Dendritic cell treated with granulocyte-macrophage colony-stimulating factor and Interleukin-4, amounts not matched to agents 40 ng/mL and 50 ng/mL, for 4 days (primary cell): ENCODE measurements around the gene CHGA.

Source experiments
- H3K27ac Mint-ChIP-seq: one replicate; pipeline ENCODE4 v1.8.0; 2022; ENCODE audit warnings: mild to moderate bottlenecking, mixed read lengths
- H3K27me3 Mint-ChIP-seq: one replicate; pipeline ENCODE4 v1.8.0; 2022; ENCODE audit warnings: mild to moderate bottlenecking, mixed read lengths
- H3K36me3 Mint-ChIP-seq: one replicate; pipeline ENCODE4 v1.8.0; 2022; ENCODE audit warnings: low read depth, mixed read lengths
- H3K4me1 Mint-ChIP-seq: one replicate; pipeline ENCODE4 v1.8.0; 2022; ENCODE audit warnings: low read depth, mixed read lengths
- H3K4me3 Mint-ChIP-seq: one replicate; pipeline ENCODE4 v1.8.0; 2022; ENCODE audit warnings: mild to moderate bottlenecking, moderate library complexity, mixed read lengths
- H3K9me3 Mint-ChIP-seq: one replicate; pipeline ENCODE4 v1.8.0; 2022; ENCODE audit warnings: mixed read lengths
- intact Hi-C: fragments of 100-400 bp; cut with micrococcal nuclease; formaldehyde crosslinking; loops from one replicate; pipeline ENCODE4 v1.15.0; 2022

CHGA gene

DNA sequence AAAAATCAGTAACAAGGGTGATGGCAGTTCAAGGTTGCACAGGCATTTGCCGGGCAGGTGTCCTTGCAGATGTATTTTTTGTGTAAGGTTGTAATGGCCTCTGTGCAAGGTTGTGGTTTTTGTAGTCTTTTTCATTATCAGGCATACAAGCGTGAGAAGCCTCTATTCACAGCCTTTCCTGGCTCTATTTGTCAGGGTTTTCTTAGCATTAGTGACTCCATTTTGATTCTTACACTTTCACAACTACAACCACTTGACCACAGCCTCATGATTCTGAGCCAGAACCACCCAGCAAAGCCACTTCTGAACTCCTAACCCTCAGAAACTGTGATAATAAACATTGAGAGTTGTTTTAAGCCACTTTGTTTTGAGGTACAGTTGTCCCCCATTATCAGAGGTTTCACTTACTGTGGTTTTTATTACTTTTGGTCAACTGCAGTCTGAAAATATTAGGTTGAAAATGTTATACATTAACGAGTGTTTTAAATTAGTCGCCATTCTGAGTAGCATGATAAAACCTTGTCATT, 27.5 kb upstream of the CHGA start:
- Mint-ChIP-seq H3K4me1 (no peaks in the 10 kb centered on the region), H3K27ac (no peak overlapping the region), H3K4me3 (no peak overlapping the region), H3K36me3 (no peaks in the 10 kb centered on the region), H3K27me3 (peaks cover 28% of the 10 kb centered on the region), H3K9me3 (peaks cover 25% of the 10 kb centered on the region)
- intact Hi-C loops: no loop called here

DNA sequence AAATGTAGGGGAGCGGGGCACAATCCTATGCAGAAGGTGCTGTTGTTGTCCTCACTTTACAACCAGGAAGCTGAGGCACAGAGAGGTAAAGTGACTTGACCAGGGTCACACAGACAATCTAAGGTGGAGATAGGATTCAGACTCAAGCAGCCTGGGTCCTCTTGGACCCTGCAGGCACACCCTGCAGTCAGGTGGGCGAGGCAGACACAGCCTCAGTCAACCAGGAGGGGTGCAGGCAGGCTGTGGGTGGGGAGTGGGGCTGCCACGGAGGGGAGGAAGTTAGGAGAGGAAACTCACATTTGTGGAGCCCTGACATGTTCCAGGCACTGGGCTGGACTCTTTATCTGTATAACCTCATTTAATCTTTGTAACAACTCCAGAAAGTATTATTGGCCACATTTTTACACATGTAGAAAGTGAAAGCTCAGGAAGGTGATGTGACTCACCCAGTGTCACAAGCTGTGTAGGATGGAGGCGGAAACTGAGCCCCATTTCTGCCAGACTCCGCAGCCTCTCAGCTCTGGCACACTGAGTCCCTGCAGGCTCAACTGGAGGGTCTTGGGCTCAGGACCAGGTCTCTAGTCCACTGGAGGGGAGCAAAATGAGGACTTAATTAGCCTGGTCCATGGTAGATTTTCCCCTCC, 24.9 kb upstream of the CHGA start:
- intact Hi-C loops: no loop called here
- H3K27ac Mint-ChIP-seq: no peak overlapping the region
- H3K4me3 Mint-ChIP-seq: no peak overlapping the region
- H3K9me3 Mint-ChIP-seq: peaks cover 17% of the 10 kb centered on the region
- H3K4me1 Mint-ChIP-seq: no peaks in the 10 kb centered on the region
- H3K27me3 Mint-ChIP-seq: peaks cover 44% of the 10 kb centered on the region
- H3K36me3 Mint-ChIP-seq: no peaks in the 10 kb centered on the region

DNA sequence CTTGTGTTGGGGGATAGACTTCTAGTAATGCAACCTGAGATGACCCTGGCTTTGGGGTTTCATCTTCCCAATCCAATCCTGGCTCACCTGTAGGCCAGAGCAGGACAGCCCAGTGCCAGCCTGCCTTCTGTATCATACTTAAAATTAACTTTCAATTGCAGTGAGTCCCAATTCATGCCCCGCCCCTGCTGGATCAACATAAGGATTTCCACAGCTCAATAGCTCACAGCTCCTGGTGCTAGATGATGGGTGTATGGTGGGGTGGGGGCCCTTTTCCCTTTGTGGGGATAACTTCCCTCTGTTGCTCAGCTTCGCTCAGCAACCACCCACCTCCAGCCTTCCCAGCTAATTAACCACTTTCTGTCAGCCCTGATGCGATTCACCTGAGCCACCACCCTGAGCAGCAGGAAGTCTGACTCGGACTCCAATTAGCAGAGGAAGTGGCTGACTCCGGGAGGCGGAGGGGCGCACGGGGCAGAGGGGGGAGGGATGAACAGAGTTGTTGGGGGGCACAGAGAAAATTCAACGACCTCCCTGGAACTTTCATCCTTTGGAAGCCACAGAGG, 24.3 kb upstream of the CHGA start:
- intact Hi-C loops: no loop called here
- H3K27me3 Mint-ChIP-seq: peaks cover 50% of the 10 kb centered on the region
- no peaks in the 10 kb centered on the region for H3K36me3 Mint-ChIP-seq
- H3K4me1 Mint-ChIP-seq: no peaks in the 10 kb centered on the region
- H3K9me3 Mint-ChIP-seq: peaks cover 12% of the 10 kb centered on the region
- no peak overlapping the region for H3K4me3 Mint-ChIP-seq
- no peak overlapping the region for H3K27ac Mint-ChIP-seq

DNA sequence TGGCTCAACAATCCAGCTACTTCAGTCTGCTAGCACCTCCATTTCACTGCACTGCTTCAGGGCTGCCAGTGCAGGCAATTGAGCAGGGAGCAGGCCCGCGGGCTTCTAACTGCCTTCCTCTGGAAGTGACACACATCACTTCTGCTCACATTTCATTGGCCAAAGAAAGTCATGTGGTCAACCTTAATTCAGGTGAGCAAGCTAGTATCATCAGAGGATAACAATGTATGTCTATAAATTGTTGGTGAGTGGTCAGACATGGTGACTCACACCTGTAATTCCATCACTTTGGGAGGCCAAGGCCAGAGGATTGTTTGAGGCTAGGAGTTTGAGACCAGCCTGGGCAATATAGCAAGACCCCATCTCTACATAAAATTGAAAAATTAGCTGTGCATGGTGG, 22.3 kb upstream of the CHGA start:
- Mint-ChIP-seq H3K27me3 (peaks cover 52% of the 10 kb centered on the region), H3K9me3 (no peaks in the 10 kb centered on the region), H3K27ac (no peak overlapping the region), H3K4me1 (no peaks in the 10 kb centered on the region), H3K4me3 (no peak overlapping the region), H3K36me3 (no peaks in the 10 kb centered on the region)
- intact Hi-C loops: no loop called here

DNA sequence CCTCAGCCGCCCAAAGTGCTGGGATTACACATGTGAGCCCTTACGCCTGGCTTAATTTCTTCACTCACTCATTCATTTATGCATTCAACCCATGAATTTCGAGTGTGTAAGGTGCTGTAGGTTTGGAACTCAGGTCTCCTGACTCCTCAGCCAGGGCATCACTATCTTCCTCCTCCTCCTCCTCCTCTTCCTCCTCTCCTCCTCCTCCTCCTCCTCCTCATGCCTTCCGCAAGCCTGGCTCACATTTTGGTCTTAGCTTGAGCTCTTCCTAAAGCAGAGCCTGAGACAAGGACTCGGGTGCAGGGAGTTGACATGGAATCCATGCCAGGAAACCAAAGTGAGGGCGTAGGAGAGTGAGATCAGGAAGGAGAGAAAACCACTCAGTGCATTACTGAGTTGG, 20.8 kb upstream of the CHGA start:
- no peak overlapping the region for H3K4me3 Mint-ChIP-seq
- no peaks in the 10 kb centered on the region for H3K36me3 Mint-ChIP-seq

DNA sequence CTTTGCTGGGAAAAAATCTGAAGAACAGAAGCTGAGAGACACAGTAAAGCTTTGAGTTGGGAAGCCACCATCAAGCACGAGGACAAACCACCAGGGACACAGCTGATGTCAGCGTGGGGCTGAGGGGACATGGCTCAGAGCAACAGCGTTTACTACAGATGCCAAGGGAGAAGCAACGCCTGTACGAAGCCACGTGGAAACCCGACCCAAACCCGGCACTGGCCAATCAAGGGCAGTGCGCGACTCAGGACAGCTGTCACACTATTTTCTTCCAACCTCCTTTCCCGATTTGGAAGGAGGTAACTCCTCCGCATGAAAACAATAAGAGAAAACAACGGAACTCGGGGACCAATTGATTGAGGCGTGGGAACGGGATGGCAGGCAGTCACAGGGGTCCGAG, 20.2 kb upstream of the CHGA start:
- Mint-ChIP-seq H3K9me3 (no peaks in the 10 kb centered on the region), H3K27ac (no peak overlapping the region), H3K36me3 (no peaks in the 10 kb centered on the region), H3K4me1 (no peaks in the 10 kb centered on the region), H3K27me3 (peaks cover 46% of the 10 kb centered on the region), H3K4me3 (no peak overlapping the region)
- intact Hi-C loops: no loop called here

More for the DNA sequence above, 20.8 kb upstream of the CHGA start:
- intact Hi-C loops: no loop called here
- Mint-ChIP-seq H3K4me1 (no peaks in the 10 kb centered on the region), H3K27me3 (peaks cover 52% of the 10 kb centered on the region), H3K27ac (no peak overlapping the region), H3K9me3 (no peaks in the 10 kb centered on the region)

DNA sequence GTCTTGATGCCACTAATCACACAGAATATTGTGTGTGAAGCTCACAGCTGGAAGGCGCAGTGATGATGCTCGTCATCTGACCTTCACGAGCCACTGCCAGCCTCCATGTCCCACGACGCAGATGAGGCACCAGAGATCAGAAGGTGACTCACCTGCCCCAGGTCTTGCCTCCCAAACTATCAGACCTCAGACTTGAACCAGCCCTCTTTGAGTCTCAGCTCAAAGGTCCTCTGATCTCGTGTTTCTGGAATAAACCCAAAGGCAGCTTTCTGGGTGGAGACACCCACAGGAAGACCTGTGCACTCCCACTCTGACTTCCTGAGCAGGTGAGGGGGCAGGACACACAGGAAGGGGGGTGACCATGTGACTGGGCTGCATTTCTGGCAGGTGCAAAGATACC, 19.6 kb upstream of the CHGA start:
- Mint-ChIP-seq H3K36me3 (no peaks in the 10 kb centered on the region), H3K4me1 (no peaks in the 10 kb centered on the region), H3K9me3 (no peaks in the 10 kb centered on the region), H3K27ac (no peak overlapping the region), H3K27me3 (peaks cover 44% of the 10 kb centered on the region), H3K4me3 (no peak overlapping the region)
- intact Hi-C loops: no loop called here

DNA sequence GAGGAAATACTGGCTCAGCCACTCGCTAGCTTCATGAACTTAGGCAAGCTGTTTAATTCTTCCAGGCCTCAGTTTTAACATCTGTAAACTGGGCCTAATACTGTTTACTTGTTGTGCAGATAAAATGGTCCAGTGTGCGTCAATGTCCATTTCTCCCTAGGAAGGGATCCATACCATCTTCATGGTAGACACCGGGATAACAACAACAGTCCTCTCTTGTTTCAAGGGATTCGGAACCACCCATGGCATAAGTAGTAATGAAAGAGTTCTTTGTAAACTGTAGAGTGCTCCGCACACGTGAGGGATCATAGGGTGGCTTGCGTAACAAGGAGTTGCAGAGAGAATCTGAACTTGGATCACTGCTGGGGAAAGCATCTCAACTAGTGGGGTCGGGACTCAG, 17.3 kb upstream of the CHGA start:
- H3K9me3 Mint-ChIP-seq: no peaks in the 10 kb centered on the region
- H3K4me3 Mint-ChIP-seq: no peak overlapping the region
- H3K36me3 Mint-ChIP-seq: no peaks in the 10 kb centered on the region
- intact Hi-C loops: no loop called here
- H3K4me1 Mint-ChIP-seq: no peaks in the 10 kb centered on the region
- no peak overlapping the region for H3K27ac Mint-ChIP-seq
- peaks cover 42% of the 10 kb centered on the region for H3K27me3 Mint-ChIP-seq

DNA sequence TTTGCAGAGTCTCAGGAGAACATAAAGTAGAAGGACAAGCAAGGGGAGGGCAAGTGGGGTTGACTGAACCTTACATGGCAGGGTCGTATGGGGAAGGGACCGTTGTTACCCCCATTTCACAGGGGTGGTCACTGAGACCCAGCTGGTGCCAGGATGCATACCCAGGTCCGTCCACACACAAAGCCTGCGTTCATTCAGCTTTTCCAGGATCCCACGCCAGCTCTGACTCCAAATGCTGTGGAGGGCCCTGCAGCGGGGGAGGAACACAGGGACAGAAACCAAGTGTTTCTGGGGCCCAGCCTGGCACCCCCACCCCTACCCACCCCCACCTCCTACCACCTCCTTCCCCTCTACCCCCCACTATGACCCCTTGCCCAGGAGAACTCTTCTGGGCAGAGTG, 16.5 kb upstream of the CHGA start:
- H3K9me3 Mint-ChIP-seq: no peaks in the 10 kb centered on the region
- H3K4me3 Mint-ChIP-seq: no peak overlapping the region
- H3K27me3 Mint-ChIP-seq: peaks cover 37% of the 10 kb centered on the region
- no peak overlapping the region for H3K27ac Mint-ChIP-seq
- intact Hi-C loops: no loop called here
- no peaks in the 10 kb centered on the region for H3K4me1 Mint-ChIP-seq
- H3K36me3 Mint-ChIP-seq: no peaks in the 10 kb centered on the region

DNA sequence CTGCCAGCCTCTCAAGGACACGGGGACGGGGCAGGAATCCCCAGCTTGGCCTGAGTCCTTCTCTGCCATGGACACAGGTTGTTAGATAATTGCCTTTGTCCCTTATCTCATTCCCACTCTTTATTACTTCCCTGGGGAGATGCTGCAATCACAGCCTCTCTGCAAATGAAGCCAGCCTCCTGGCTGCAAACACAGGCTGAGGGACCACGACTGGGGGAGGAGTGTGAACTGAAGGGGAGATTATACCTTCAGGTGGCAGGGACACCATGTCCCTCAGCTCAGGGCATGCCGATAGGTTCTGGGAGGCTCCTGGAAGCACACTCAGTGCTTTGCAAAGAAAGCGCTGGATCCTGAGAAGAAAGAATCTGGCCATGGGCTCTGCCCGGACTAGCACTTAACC, 16.1 kb upstream of the CHGA start:
- H3K27me3 Mint-ChIP-seq: peaks cover 37% of the 10 kb centered on the region
- no peaks in the 10 kb centered on the region for H3K4me1 Mint-ChIP-seq
- no peaks in the 10 kb centered on the region for H3K9me3 Mint-ChIP-seq
- no peak overlapping the region for H3K4me3 Mint-ChIP-seq
- no peak overlapping the region for H3K27ac Mint-ChIP-seq
- intact Hi-C loops: no loop called here
- H3K36me3 Mint-ChIP-seq: no peaks in the 10 kb centered on the region

DNA sequence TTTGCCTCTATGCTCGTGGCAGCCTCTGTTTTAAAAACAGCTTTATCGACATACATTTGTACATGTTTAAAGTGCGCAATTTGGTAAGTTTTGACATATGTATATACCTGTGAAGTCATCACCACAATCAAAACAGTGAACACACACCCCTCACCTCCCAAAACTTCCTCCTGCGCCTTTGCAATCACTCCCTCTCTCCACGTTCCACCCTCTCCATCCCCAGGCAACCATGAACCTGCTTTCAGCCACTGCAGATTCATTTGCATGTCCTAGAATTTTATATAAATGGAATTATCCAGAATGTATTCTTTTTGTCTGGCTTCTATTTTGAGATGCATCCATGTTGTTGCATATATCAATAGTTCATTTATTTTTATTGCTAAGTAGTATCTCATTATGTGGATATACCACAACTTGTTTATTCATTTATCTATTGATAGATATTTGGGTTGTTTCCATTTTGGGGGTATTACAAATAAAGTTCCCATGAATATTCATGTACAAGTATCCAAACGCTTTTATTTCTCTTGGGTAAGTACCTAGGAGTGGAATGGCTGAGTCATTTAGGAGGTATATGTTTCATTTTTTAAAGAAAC, 15.5 kb upstream of the CHGA start:
- Mint-ChIP-seq H3K4me3 (no peak overlapping the region), H3K27me3 (peaks cover 31% of the 10 kb centered on the region), H3K36me3 (no peaks in the 10 kb centered on the region), H3K27ac (no peak overlapping the region), H3K4me1 (no peaks in the 10 kb centered on the region), H3K9me3 (no peaks in the 10 kb centered on the region)
- intact Hi-C loops: no loop called here

DNA sequence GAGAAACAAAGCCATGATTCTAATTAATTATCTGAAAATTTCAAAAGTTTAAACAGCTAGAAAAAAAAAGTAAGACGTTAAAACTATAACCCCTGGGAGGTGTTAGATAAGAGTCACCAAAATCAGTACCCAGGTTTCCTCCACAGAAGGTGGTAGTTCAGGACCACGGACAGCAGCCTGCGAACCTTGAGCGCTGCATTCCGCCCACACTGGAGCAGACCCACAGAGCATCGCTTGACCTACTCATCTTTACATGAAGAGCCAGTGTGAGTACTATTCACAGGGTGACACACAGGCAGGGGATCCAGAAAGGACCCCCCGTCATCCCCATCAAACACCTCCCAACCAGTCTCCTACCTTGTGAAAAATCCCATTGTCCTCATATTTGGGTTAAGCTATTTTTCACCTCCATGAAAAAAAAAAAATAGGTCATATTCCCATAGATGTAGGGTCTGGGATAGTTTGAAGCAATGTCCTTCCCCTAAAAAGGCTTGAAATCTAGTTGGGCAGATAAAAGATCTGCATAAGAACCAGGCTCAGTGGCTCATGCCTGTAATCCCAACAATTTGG, 8.8 kb upstream of the CHGA start:
- H3K9me3 Mint-ChIP-seq: no peaks in the 10 kb centered on the region
- H3K36me3 Mint-ChIP-seq: no peaks in the 10 kb centered on the region
- H3K27ac Mint-ChIP-seq: no peak overlapping the region
- intact Hi-C loops: no loop called here
- no peak overlapping the region for H3K4me3 Mint-ChIP-seq
- H3K4me1 Mint-ChIP-seq: no peaks in the 10 kb centered on the region
- H3K27me3 Mint-ChIP-seq: peaks cover 7% of the 10 kb centered on the region

DNA sequence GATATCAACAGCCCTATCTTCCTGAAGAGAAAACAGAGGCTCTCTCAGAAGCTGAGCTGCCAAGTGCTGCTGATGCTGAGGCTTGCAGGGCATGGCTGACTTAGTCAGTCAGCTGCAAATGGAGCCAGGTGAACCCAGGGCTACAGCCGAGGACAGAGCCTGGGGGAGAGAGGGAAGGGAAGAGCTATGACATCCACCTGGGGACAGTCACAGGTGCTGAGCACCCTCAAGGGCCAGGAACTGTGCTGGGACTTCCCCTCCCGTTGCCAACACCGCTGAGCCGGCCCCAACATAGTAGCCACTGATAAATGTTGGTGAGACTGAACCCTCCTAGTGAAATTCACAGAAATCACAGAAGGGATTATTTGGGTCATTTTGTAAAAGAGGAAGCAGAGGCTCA, 6.7 kb upstream of the CHGA start:
- H3K9me3 Mint-ChIP-seq: no peaks in the 10 kb centered on the region
- H3K4me1 Mint-ChIP-seq: no peaks in the 10 kb centered on the region
- no peaks in the 10 kb centered on the region for H3K36me3 Mint-ChIP-seq
- intact Hi-C loops: no loop called here
- peaks cover 13% of the 10 kb centered on the region for H3K27me3 Mint-ChIP-seq
- H3K27ac Mint-ChIP-seq: no peak overlapping the region
- H3K4me3 Mint-ChIP-seq: no peak overlapping the region

DNA sequence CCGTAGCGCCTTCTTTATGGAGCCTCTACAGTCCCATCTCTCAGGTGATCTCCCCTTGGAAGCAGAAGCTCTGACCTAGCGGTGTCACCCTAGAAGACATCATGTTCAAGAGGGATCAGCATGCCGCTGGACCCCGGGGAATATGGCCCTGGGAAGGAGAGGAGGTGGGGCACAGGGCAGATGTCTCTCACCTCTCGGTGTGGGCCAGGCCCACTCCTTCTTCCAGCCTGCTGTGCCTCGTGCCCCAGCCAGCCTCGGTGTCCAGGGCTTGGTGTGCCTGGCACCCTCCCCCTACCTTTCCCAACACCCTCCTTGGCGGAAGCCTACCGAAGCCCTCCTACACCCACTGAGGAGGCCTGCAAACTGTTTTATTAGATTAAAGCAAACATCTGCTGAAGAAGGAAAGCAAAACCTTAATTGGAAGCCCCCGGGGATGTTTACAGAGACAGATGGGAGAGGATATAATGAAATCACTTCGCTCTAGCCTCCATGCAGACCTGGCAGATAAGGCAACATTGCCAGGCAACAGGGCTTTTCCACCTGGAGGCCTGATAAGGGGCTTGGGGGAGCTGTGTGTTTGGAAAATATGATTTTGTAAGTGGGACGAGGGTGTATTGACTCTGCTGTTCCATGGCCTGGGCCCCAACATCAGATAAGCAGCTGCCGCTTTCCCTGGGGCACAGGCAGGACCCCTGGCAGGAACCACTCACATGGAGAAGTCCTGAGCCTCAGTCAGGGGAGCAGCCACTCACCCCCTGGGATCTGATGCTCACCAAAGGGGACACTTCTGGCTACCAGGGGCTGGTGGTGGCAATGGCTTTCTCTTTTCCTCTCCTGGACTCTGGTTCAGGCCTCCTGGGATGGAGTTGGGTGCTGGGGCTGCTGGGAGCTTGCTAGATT, 5.7 kb upstream of the CHGA start:
- no peak overlapping the region for H3K27ac Mint-ChIP-seq
- intact Hi-C loops: no loop called here
- H3K4me1 Mint-ChIP-seq: no peaks in the 10 kb centered on the region
- H3K9me3 Mint-ChIP-seq: no peaks in the 10 kb centered on the region
- no peak overlapping the region for H3K4me3 Mint-ChIP-seq
- H3K27me3 Mint-ChIP-seq: peaks cover 24% of the 10 kb centered on the region
- no peaks in the 10 kb centered on the region for H3K36me3 Mint-ChIP-seq
